Mammary epithelial cell (primary cell): ENCODE results near the gene AJM1.

Source experiments
- CTCF ChIP-seq, 2 donors: IDR thresholded peaks in 1 of 2; conservative IDR thresholded peaks in 1 of 2; 2 replicates each; pipeline ENCODE4 v1.5.1; 2011 to 2012; ENCODE audit warnings: inconsistent platforms in 2 of 2, low read length in 2 of 2, mild to moderate bottlenecking in 2 of 2, control low read depth in 1 of 2, low read depth in 1 of 2; ENCODE audit not compliant: insufficient read depth in 1 of 2; ENCODE audit errors: extremely low read depth in 1 of 2
- EZH2 ChIP-seq: IDR thresholded peaks from 2 replicates; pipeline ENCODE4 v1.6.1; 2012; ENCODE audit warnings: low read length, inconsistent platforms, borderline replicate concordance

- TF ChIP-seq CTCF (conservative IDR thresholded peaks at IDR 0.05 in 1 of 2, IDR thresholded peaks at IDR 0.05 in 1 of 2; ENCODE audit: extremely low read depth in 1 of 2, insufficient read depth in 1 of 2, low read depth in 1 of 2, low read length in 2 of 2) (no peak), EZH2 (no peak)
Measured at GRCh38 chr9:136804509-136805206, 37.6 kb upstream of the AJM1 start.
